Measurements from ENCODE around the gene NSD1. TPM values are rescaled to one million over a fixed set of nuclear protein-coding genes. Genes with fewer than 3 reads are reported as not detected.
"Not testable (repeated sequence)": the region's sequence is repeated elsewhere in the genome, so short reads cannot be mapped to it uniquely, and the experiment has no call there.

Gene NSD1
- total RNA-seq, 1 experiment from 2014 or later: 14.5 TPM

- DNase-seq (ENCODE audit: low read depth): no peak
Observed at GRCh38 chr5:177231479-177232250, 98.1 kb downstream of the NSD1 start.

DNA sequence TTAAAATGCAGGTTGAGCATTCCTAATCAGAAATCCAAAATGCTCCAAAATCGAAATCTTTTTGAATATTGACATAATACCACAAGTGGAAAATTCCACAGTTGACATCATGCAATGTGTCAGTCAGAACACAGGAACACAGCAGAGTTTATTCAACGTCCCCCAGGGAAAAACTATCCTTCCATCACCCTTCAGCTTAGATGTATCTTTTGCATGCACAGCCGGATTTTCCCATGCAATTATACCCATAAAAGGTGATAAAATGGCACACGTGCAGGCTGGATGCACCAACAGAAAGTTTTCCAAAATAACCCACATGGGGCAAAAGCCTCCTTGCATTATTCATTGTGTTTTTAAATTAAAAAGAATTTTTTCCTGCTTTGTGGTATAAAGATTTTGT is 98.8 kb downstream of the NSD1 start:
- DNase-seq (ENCODE audit: low read depth): peak; percentile 6

GRCh38 chr5:177232761-177233160 is 99.2 kb downstream of the NSD1 start:
- DNase-seq (ENCODE audit: low read depth): peak; percentile 52

GRCh38 chr5:177233206-177233605 is 99.6 kb downstream of the NSD1 start:
- DNase-seq (ENCODE audit: low read depth): peak; percentile 79

- DNase-seq (ENCODE audit: low read depth): no peak
Observed at GRCh38 chr5:177233802-177234201, 100.2 kb downstream of the NSD1 start.

GRCh38 chr5:177234841-177235240 is 101.3 kb downstream of the NSD1 start:
- DNase-seq (ENCODE audit: low read depth): no peak

- no peak for DNase-seq (ENCODE audit: low read depth)
Observed at GRCh38 chr5:177241768-177242167, 108.2 kb downstream of the NSD1 start.

- no peak for DNase-seq (ENCODE audit: low read depth)
Observed at GRCh38 chr5:177242304-177242703, 108.7 kb downstream of the NSD1 start.

DNA sequence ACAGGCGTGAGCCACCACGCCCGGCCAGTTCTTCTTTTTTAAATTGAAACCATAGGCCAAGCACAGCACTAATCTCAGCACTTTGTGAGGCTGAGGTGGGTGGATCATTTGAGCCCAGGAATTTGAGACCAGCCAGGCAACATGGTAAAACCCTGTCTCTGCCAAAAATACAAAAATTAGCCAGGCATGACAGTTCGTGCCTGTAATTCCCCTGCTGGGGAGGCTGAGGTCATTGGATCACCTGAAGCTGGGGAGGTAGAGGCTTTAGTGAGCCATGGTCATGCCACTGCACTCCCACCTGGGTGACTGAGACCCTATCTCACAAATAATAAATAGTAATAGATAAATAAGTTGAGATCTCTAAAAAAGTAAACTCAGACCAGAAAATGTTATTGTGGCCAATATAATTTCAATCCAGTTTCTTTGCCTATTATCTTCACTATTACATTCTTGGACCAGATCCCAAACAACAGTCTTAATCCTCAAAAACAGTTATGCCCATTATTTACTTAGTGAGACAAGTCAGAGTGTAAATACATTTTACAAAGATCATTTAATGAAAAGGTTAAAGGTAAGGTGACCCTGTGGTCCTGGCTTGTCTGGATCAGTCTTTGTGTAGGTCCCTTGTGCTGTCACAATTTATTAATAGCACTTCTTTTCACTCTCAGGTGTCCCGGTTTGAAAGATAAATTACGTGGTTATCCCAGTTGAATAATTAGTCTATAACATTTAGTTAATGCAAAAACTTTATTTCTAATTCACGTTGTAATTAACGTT is 116.4 kb downstream of the NSD1 start:
- no peak for DNase-seq (ENCODE audit: low read depth)

- no peak for DNase-seq (ENCODE audit: low read depth)
Observed at GRCh38 chr5:177253252-177253651, 119.7 kb downstream of the NSD1 start.

DNA sequence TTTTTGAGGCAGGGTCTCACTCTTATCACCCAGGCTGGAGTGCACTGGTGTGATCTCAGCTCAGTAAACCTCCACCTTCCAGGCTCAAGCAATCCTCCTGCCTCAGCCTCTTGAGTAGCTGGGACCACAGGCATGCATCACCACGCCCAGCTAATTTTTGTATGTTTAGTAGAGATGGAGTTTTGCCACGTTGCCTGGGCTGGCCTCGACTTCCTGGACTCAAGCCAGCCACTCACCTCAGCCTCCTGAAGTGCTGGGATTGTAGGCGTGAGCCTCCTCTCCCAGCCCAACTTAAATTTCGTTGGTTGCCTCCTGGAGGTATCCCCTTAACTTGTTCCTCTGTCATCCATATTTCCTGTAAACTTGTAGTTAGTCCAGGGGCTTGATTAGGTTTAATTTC is 122.7 kb downstream of the NSD1 start:
- no peak for DNase-seq (ENCODE audit: low read depth)

DNA sequence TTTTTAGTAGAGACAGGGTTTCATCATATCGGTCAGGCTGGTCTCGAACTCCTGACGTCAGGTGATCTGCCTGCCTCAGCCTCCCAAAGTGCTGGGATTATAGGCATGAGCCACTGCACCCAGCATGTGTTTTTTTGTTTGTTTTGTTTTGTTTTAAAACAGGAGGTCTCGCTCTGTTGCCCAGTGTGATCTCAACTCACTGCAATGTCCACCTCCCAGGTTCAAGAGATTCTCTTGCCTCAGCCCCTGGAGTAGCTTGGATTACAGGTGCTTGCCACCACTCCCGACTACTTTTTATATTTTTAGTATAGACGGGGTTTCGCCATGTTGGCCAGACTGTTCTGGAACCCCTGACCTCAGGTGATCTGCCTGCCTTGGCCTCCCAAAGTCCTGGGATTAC is 125.1 kb downstream of the NSD1 start:
- DNase-seq (ENCODE audit: low read depth): not testable (repeated sequence)

DNA sequence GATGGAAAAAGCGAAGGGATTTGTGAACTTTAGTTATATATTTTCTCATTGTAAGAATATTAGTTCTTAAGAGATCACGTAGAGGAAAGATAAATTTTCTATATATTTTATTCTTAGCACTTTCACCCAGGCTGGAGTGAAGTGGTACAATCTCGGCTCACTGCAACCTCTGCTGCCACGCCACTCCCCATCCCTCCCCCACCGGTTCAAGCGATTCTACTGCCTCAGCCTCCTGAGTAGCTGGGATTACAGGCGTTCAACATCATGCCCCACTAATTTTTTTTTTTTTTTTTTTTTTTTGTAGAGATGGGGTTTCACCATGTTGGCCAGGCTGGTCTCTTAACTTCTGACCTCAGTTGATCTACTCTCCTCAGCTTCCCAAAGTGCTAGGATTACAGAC is 127.4 kb downstream of the NSD1 start:
- DNase-seq (ENCODE audit: low read depth): no peak

DNA sequence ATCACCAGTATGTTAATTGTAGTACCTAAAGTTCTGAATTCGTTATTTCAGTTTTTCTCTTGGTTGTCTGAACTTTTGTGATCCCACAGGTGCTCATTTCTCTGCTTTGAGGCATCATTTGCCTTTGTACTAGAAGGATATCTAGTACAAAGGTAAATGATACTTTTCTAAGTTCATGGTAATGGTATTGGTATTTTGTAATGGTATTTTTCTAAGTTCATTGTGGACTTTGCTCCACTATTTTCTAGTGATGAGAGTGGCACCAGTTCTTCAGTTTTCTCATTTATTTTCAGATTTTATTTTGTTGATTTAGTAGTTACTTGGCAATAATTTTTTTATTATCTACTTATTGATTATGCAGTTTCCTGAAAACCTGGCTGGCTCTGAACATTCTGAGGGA is 127.9 kb downstream of the NSD1 start:
- DNase-seq (ENCODE audit: low read depth): no peak

- no peak for DNase-seq (ENCODE audit: low read depth)
Observed at GRCh38 chr5:177264178-177264577, 130.6 kb downstream of the NSD1 start.

DNA sequence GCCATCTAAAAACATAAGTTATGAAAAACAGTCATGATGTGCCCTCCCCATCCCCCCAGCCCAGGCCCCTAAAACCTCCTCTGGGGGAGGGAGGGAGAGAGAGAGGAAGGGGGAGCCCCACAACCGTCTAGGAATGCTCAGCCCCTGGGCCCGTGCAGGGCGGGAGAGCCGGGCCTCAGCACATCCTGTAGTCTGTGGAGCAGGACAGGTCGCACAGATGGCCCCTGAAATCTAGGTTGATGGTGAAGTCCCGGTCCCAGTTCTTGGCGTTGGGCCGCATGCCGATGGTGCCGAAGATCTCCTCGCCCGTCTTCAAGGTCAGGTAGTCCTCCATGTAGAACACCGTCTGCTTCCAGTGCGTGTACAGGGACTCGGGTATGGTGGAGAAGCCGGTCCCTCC is 131.8 kb downstream of the NSD1 start:
- no peak for DNase-seq (ENCODE audit: low read depth)

- DNase-seq (ENCODE audit: low read depth): no peak
Observed at GRCh38 chr5:177269232-177269895, 135.8 kb downstream of the NSD1 start.

DNA sequence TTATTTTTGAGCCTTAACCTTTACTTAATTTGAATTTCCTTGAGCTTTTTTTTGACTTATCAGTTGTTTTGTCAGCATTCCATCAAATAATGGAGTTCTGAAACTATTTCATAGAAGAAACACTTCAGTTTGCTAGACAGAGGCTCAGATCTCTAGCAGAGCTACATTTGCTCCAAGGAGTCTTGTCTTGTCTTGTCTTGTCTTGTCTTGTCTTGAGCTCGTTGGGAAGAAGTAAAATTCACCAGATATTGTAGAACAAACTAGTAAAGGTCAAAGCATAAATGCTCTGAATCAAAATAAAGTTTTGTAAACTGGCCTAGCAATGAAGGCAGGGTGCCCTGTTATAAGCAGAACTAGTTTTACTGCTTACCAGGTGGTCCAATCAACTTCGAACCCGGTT is 136.4 kb downstream of the NSD1 start:
- DNase-seq (ENCODE audit: low read depth): no peak

DNA sequence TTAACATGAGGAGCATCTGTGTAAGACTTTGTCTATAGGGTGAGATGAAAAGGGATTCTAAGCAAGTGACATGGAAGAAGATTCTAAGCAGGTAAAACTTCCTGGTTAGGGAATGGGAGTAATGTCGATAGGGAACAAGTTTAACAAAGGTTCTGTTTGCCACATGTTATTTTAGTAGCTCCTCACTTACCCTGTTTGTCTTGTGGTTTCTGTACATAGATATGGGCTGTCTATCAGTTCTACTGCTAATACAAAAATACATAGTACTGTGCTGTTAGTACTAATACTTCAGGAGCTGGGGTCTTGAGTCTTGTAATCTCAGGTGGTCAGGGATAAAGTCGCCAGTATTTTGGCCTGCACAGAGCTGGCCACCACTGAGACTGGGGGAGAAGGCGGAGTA is 137.1 kb downstream of the NSD1 start:
- DNase-seq (ENCODE audit: low read depth): no peak

GRCh38 chr5:177271113-177271512 is 137.5 kb downstream of the NSD1 start:
- DNase-seq (ENCODE audit: low read depth): no peak

GRCh38 chr5:177275883-177276282 is 142.3 kb downstream of the NSD1 start:
- no peak for DNase-seq (ENCODE audit: low read depth)

DNA sequence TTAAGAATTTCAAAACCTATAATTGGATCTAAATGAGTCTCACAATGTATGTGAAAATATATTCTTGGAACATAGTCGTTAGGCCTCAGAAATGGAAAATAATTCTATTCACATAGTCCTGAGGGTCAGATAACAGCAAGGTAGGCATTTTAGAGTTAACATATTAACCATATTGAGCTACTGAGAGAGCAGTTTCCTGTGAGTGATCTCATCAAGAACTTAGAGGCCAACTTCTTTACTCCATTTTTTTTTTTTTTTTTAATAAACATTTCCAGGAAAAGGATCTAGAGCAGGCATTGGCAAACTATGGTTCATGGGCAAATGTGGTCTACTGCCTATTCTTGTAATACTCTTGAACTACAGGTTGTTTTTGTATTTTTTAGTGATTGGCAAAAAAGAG is 143.3 kb downstream of the NSD1 start:
- no peak for DNase-seq (ENCODE audit: low read depth)

GRCh38 chr5:177288191-177288590 is 154.6 kb downstream of the NSD1 start:
- no peak for DNase-seq (ENCODE audit: low read depth)

All from RPMI7951 (cell line).